Measurements from ENCODE around the gene EPHB2. TPM values are rescaled to one million over a fixed set of nuclear protein-coding genes. Genes with fewer than 3 reads are reported as not detected.

The EPHB2 gene
- polyA plus RNA-seq, 1 donor from 2014 or later = 22.8 TPM

DNA sequence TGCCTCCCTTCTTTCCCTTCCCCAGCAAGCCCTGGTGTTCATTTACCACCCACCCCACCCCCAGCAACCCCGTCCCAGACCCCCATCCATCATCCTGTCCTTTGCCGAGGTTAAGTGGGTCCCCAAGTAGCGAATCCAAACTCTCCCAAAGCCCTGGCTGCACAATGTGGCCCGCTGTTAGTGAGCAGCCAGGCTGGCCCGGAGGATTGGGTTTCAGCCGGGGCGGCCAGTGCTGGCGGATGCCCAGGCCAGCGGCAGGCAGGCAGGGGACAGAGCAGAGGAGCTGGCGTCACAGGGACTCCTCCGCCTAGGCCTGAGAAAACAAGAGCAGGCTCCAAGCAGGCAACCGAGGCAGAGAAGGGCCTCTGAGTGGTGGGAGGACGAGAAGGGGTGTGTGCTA, 61.4 kb downstream of the EPHB2 start (continued):
- TF ChIP-seq, protein P1, sequence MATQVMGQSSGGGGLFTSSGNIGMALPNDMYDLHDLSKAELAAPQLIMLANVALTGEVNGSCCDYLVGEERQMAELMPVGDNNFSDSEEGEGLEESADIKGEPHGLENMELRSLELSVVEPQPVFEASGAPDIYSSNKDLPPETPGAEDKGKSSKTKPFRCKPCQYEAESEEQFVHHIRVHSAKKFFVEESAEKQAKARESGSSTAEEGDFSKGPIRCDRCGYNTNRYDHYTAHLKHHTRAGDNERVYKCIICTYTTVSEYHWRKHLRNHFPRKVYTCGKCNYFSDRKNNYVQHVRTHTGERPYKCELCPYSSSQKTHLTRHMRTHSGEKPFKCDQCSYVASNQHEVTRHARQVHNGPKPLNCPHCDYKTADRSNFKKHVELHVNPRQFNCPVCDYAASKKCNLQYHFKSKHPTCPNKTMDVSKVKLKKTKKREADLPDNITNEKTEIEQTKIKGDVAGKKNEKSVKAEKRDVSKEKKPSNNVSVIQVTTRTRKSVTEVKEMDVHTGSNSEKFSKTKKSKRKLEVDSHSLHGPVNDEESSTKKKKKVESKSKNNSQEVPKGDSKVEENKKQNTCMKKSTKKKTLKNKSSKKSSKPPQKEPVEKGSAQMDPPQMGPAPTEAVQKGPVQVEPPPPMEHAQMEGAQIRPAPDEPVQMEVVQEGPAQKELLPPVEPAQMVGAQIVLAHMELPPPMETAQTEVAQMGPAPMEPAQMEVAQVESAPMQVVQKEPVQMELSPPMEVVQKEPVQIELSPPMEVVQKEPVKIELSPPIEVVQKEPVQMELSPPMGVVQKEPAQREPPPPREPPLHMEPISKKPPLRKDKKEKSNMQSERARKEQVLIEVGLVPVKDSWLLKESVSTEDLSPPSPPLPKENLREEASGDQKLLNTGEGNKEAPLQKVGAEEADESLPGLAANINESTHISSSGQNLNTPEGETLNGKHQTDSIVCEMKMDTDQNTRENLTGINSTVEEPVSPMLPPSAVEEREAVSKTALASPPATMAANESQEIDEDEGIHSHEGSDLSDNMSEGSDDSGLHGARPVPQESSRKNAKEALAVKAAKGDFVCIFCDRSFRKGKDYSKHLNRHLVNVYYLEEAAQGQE (IDR thresholded peaks at IDR 0.05; ENCODE audit: borderline replicate concordance) = no peak

- Histone ChIP-seq H3K27ac (ENCODE audit: low read length) (no peak overlapping the region), H3K9me2 (ENCODE audit: insufficient read depth, low read length) (no peaks in the 10 kb centered on the region), H2AFZ (ENCODE audit: low read depth, low read length) (no peak overlapping the region), H3K36me3 (ENCODE audit: insufficient read depth, low read length) (no peaks in the 10 kb centered on the region), H3K4me2 (ENCODE audit: low read length) (no peak overlapping the region), H3K27me3 (ENCODE audit: insufficient read depth, low read depth, low read length) (no peaks in the 10 kb centered on the region), H4K20me1 (ENCODE audit: insufficient read depth) (no peaks in the 10 kb centered on the region), H3F3A (ENCODE audit: insufficient read depth, low read length, poor library complexity, severe bottlenecking) (no peaks in the 10 kb centered on the region), H3K9me3 (ENCODE audit: low read length) (no peaks in the 10 kb centered on the region), H3K9ac (ENCODE audit: low read length) (no peak overlapping the region), H3K4me3 (ENCODE audit: low read length) (no peak overlapping the region), H3K79me2 (replicated peaks; ENCODE audit: insufficient read depth, low read length) (peaks cover 4% of the 10 kb centered on the region)
- TF ChIP-seq, protein P1 (IDR thresholded peaks at IDR 0.05; ENCODE audit: borderline replicate concordance) = no peak
These were observed 63.6 kb downstream of the EPHB2 start for GRCh38 chr1:22773981-22774832.

- Histone ChIP-seq H3K27me3 (ENCODE audit: insufficient read depth, low read depth, low read length) (no peaks in the 10 kb centered on the region), H3K9me3 (ENCODE audit: low read length) (no peaks in the 10 kb centered on the region), H3F3A (ENCODE audit: insufficient read depth, low read length, poor library complexity, severe bottlenecking) (no peaks in the 10 kb centered on the region), H3K79me2 (replicated peaks; ENCODE audit: insufficient read depth, low read length) (peaks cover 4% of the 10 kb centered on the region), H3K36me3 (ENCODE audit: insufficient read depth, low read length) (no peaks in the 10 kb centered on the region), H2AFZ (ENCODE audit: low read depth, low read length) (no peak overlapping the region), H3K9ac (ENCODE audit: low read length) (no peak overlapping the region), H3K4me2 (ENCODE audit: low read length) (no peak overlapping the region), H3K4me3 (ENCODE audit: low read length) (no peak overlapping the region), H3K9me2 (ENCODE audit: insufficient read depth, low read length) (no peaks in the 10 kb centered on the region), H4K20me1 (ENCODE audit: insufficient read depth) (no peaks in the 10 kb centered on the region), H3K27ac (ENCODE audit: low read length) (no peak overlapping the region)
- TF ChIP-seq EP300 (conservative IDR thresholded peaks at IDR 0.05; ENCODE audit: poor library complexity, severe bottlenecking) = no peak
- TF ChIP-seq, protein P2, sequence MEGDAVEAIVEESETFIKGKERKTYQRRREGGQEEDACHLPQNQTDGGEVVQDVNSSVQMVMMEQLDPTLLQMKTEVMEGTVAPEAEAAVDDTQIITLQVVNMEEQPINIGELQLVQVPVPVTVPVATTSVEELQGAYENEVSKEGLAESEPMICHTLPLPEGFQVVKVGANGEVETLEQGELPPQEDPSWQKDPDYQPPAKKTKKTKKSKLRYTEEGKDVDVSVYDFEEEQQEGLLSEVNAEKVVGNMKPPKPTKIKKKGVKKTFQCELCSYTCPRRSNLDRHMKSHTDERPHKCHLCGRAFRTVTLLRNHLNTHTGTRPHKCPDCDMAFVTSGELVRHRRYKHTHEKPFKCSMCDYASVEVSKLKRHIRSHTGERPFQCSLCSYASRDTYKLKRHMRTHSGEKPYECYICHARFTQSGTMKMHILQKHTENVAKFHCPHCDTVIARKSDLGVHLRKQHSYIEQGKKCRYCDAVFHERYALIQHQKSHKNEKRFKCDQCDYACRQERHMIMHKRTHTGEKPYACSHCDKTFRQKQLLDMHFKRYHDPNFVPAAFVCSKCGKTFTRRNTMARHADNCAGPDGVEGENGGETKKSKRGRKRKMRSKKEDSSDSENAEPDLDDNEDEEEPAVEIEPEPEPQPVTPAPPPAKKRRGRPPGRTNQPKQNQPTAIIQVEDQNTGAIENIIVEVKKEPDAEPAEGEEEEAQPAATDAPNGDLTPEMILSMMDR (IDR thresholded peaks at IDR 0.05; ENCODE audit: poor library complexity, severe bottlenecking) = no peak
- TF ChIP-seq MXI1 (conservative IDR thresholded peaks at IDR 0.05; ENCODE audit: poor library complexity, severe bottlenecking) = no peak
- no peak for TF ChIP-seq SMC3 (conservative IDR thresholded peaks at IDR 0.05; ENCODE audit: poor library complexity)
- TF ChIP-seq POLR2AphosphoS5 (IDR thresholded peaks at IDR 0.05) = no peak
- TF ChIP-seq, protein P1 (IDR thresholded peaks at IDR 0.05; ENCODE audit: borderline replicate concordance) = no peak
- no peak for TF ChIP-seq TAF1 (IDR thresholded peaks at IDR 0.05; ENCODE audit: low read depth)
- no peak for TF ChIP-seq EZH2 (IDR thresholded peaks at IDR 0.05; ENCODE audit: borderline replicate concordance, insufficient read depth, low read length, poor library complexity, severe bottlenecking)
- no peak for TF ChIP-seq RAD21 (conservative IDR thresholded peaks at IDR 0.05)
These were observed 64.2 kb downstream of the EPHB2 start for GRCh38 chr1:22774833-22775182.
